GM21528 (cell line): ENCODE measurements around the gene GGN.
A peak's percentile ranks its signal among the peaks of the same experiment; 100 is the strongest.
"Not testable (repeated sequence)": the region's sequence is repeated elsewhere in the genome, so short reads cannot be mapped to it uniquely, and the experiment has no call there.

ENCODE experiments used
- ATAC-seq: cut with Tn5 transposase; IDR thresholded peaks from one replicate; pipeline ENCODE4 v1.9.1; 2021; ENCODE audit warnings: mild to moderate bottlenecking, moderate library complexity; ENCODE audit not compliant: unreplicated experiment, low FRiP score

Gene GGN

GRCh38 chr19:38367041-38367440 is 20.8 kb downstream of the GGN start:
- ATAC-seq = no peak

DNA sequence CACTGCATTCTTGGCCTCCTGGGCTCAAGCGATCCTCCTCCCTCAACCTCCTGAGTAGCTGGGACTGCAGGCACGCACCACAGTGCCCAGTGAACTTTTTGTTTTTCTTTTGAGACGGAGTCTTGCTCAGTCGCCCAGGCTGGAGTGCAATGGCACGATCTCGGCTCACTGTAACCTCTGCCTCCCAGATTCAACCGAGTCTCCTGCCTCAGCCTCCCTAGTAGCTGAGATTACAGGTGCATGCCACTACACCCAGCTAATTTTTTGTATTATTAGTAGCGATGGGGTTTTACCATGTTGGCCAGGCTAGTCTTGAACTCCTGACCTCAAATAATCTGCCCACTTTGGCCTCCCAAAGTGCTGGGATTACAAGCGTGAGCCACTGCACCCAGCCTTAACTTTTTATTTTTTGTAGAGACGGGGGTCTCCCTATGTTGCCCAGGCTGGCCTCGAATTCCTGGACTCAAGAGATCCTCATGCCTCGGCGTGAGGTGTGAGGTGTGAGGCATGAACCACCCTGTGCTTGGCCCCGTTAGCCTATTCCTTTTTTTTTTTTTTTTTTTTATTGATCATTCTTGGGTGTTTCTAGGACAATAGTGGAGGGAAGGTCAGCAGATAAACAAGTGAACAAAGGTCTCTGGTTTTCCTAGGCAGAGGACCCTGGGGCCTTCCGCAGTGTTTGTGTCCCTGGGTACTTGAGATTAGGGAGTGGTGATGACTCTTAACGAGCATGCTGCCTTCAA is 24.7 kb downstream of the GGN start:
- not testable (repeated sequence) for ATAC-seq

GRCh38 chr19:38362076-38362945 is 25.5 kb downstream of the GGN start:
- no peak for ATAC-seq

GRCh38 chr19:38361633-38362075 is 26.2 kb downstream of the GGN start:
- no peak for ATAC-seq

DNA sequence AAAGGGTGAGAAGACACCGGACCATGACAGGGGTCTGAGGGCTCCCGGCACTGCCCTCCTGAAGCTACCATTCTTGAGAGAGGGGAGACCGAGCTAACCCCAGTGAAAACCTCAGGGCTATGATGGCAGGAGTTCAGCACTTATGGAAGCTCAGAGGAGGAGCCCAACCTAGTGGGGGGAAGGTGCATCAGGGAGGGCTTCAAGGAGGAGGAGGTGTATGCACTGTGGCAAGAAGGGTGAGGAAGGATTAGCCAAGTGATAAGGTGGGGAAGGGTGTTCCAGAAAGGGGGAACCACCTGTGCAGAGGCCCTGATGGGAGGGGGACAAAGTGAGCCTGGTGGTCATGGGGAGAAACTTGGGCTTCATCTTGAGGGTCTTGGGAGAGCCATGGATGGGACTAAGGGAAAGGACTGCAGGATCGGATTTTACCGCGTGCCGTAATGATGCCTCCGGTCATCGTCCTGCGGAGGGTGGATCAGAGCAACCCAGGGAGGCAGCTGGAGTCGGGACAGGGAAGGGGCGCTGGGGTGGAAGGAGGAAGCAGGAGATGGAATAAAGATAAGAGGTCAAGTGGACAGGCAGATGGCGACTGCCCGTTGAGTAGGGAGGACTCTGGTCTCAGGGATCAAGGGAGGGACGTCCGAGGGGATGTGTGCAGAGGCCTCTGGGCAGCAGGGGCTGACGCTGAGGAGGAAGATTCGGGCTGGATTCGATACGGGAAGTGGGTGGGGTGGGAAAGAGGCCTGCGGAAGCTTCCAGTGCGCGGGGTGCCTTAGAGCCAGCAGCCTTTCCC is 26.8 kb downstream of the GGN start:
- ATAC-seq = no peak

DNA sequence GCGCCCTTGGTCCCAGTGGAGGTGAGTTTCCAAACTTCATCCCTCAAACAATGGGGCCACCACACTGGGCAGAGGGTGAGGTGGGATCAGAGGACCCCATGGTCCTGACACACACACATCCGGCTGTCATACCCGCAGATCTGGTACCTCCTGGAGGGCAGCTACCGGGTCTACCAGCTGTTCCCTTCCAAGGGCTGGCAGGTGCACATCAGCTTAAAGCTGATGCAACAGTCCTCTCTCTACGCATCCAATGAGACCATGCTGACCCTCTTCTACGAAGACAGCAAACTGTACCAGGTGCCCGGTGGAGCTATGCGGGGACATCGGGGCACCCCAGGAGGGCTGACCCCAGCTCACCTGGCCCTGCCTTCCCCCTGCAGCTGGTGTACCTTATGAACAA is 27.5 kb downstream of the GGN start:
- ATAC-seq = no peak

DNA sequence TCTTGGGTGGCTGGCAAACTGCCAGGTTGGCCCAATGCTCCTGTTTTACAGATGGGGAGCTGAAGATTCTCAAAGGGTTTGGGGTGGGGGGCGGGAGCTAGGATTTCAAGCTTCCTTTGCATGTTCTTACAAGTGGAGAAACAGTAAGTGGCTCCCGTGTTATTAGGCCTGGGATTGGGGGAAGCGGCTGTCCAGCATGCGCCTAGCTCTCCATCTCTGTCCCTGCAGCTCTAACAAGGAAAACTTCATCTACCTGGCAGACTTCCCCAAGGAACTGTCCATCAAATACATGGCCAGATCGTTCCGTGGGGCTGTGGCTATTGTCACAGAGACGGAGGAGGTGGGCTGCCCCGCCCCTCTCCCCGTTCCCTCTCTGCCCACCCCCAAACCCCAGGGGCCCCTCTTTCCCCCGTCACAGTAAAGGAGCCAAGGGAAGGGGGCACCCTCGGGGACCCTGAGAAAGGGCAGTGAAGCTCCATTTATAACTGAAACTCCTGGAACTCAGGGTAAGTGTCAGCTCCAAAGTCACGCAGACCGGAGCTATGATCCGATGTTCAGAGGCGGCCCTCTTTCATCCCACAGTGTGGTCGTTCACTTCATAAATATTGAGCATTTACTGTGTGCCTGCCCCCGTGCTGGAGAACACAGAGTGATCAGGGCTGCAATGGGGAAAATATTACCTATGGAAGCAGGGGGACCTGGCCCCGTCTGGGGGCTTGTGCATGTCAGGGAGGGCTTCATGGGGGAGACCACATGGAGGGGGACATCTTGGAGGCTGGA is 28.4 kb downstream of the GGN start:
- ATAC-seq = no peak

DNA sequence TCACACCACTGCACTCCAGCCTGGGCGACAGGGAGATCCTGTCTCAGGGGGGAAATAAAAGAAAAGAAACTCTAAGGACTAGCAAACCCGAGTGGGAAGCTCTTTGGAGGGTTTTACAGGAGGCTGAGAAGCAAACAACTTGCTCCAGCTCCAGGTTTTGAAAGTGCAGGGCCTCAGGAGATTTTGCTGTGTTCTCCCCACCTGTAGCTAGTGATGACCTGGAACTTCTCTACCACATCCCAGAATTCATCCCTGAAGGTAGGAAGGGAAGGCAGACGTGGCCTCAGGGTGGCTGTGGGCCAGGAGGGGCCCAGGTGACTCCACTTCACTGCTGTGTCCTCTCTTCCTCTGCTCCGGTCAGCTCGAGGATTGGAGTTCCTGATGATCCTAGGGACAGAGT is 29.8 kb downstream of the GGN start:
- no peak for ATAC-seq

GRCh38 chr19:38355728-38356725 is 31.8 kb downstream of the GGN start:
- no peak for ATAC-seq

- no peak for ATAC-seq
Observed at GRCh38 chr19:38352611-38353010, 35.2 kb downstream of the GGN start.

- no peak for ATAC-seq
Observed at GRCh38 chr19:38351865-38352395, 35.9 kb downstream of the GGN start.

DNA sequence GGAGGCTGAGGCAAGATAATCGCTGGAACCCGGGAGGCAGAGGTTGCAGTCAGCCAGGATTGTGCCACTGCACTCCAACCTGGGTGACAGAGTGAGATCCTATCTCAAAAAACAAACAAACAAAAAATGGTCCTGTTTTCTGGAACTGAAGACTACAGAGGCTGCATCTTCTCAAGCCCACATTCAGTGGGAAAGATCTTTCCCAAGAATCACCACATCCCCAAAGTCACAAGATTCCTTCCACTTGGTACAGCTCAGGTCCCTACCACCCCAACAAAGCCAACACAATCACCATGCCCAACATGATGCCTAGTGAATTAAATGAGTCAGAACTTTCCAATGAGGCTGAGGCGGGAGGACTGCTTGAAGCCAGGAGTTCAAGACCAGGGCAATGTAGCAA is 37.0 kb downstream of the GGN start:
- no peak for ATAC-seq

- no peak for ATAC-seq
Observed at GRCh38 chr19:38346837-38347236, 41.0 kb downstream of the GGN start.

- no peak for ATAC-seq
Observed at GRCh38 chr19:38340927-38341326, 46.9 kb downstream of the GGN start.

DNA sequence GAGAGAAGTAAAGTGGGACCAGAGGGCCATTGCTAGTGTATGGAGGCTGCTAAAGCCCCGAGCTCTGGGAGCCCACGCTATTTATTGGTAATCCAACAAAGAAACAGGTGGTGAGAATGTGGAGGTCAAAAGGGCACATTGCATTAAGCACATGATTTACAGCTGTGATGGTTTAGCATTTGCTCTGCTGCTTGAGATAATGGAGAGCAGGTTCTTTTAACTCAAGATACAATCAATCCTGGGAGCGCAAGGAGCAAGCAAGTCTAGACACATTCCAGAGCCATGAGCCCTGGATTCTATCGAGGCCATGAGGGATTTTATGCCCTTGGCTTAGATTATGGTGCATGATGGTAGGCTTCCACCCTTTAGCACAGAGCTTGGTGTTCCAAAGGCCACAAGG is 48.8 kb downstream of the GGN start:
- ATAC-seq = not testable (repeated sequence)

- ATAC-seq = no peak
Observed at GRCh38 chr19:38337360-38337653, 50.5 kb downstream of the GGN start.

DNA sequence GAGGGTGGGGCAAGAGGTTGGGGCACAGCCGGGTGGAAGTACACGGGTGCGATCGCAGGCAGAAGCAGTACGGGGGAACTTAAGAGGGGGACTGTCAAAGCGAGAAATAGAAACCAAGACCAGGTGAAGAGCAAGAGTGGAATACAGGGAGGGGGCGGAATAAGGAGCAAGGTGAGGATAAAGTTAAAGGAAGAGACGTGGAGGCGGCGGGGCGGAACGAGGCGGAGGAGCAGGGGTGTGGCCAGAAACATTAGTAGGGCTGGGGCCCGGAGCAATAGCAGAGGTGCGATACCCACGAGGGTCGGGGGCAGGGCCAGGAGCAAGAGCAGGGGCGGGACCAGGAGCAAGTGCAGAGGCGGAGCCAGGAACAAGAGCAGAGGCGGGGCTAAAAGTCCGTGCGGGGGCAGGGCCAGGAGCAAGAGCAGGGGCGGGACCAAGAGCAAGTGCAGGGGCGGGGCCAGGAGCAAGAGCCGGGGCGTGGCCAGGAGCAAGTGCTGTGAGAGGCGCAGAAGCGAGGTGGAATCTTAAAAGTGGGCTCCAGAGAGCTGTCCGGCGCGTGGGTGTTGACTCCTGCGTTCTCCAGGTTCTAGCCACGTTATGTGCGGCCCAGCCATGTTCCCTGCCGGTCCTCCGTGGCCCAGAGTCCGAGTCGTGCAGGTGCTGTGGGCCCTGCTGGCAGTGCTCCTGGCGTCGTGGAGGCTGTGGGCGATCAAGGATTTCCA is 51.0 kb downstream of the GGN start:
- peak; percentile 61 for ATAC-seq

DNA sequence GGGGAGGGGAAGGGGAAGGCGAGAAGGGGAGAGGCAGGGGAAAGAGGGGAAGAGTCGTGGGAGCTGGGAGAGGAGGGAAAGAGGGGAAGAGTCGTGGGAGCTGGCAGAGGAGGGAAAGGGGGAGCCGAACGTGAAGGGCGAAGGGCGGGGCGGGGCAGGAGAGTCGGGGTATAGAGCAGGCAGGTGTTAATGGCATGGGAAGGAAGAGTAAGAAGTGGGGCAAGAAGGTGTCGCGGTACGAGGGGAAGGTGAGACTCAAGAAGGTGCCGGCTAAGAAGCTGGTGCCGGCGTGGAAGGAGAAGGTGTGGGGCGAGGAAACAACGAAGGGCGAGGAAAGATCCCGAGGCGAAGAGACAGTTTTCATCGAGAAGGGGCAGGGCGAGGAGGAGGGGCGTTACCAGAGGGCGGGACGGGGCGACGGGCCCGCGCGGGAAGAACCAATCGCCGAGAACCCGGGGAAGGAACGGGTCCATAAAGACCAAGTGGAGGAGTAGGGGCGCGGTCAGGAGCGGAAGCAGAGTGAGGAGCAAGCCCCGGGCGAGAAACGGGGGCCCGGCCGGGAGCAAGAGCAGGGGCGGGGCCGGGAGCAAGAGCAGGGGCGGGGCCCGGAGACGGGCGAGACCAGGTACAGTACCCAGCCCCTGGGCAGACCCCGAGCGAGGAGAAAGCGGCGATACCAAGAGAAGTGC is 51.7 kb downstream of the GGN start:
- peak; percentile 54 for ATAC-seq
